Gastroesophageal sphincter (tissue), 4 donors: Measurements from ENCODE around the gene PPFIA1. TPM values are rescaled to one million over a fixed set of nuclear protein-coding genes. Genes with fewer than 3 reads are reported as not detected.

Experiments
- ATAC-seq: fragments of 150-250 bp; one replicate; pipeline ENCODE4 v1.9.1; 2016; ENCODE audit warnings: mild to moderate bottlenecking, moderate library complexity
- H3K27ac ChIP-seq, 4 donors: fragments of 200-600 bp; sonication (generic) in 3 of 4; 1 replicate in 3 of 4; 2 replicates in 1 of 4; pipeline ENCODE4 v1.5.1; 2016 to 2019
- H3K27me3 ChIP-seq: fragments of 200-600 bp; sonication (generic); one replicate; pipeline ENCODE4 v1.5.1; 2019
- H3K36me3 ChIP-seq, 2 donors: fragments of 200-600 bp; sonication (generic); one replicate each; pipeline ENCODE4 v1.5.1; 2019; ENCODE audit warnings: control low read depth in 1 of 2
- H3K4me1 ChIP-seq, 3 donors: fragments of 200-600 bp; sonication (generic); 1 replicate in 2 of 3; 2 replicates in 1 of 3; pipeline ENCODE4 v1.5.1; 2016 to 2019; ENCODE audit warnings: control low read depth in 2 of 3
- H3K4me3 ChIP-seq, 2 donors: fragments of 200-600 bp; sonication (generic); one replicate each; pipeline ENCODE4 v1.5.1; 2019; ENCODE audit warnings: mild to moderate bottlenecking in 1 of 2, moderate library complexity in 1 of 2
- H3K9me3 ChIP-seq, 3 donors: fragments of 200-600 bp; sonication (generic); one replicate each; pipeline ENCODE4 v1.5.1; 2017 to 2019; ENCODE audit warnings: control low read depth in 2 of 3
- EP300 ChIP-seq: sonication (generic); formaldehyde crosslinking; IDR thresholded peaks from one replicate; pipeline ENCODE4 v1.6.1; 2017; ENCODE audit warnings: antibody characterized with exemption, mild to moderate bottlenecking
- POLR2A ChIP-seq, 2 donors: fragments of 450-650 bp; IDR thresholded peaks; one replicate each; pipeline ENCODE4 v1.6.1; 2017; ENCODE audit warnings: antibody characterized with exemption in 2 of 2, mild to moderate bottlenecking in 2 of 2, moderate library complexity in 1 of 2
- POLR2AphosphoS5 ChIP-seq: sonication (generic); formaldehyde crosslinking; IDR thresholded peaks from one replicate; pipeline ENCODE4 v1.6.1; 2017; ENCODE audit warnings: antibody characterized with exemption
- WGBS, 2 donors: methylation state at CpG; one replicate each; pipeline ENCODE4 v1.1.5; 2018; ENCODE audit warnings: low coverage in 1 of 2; 5-methylcytosine and 5-hydroxymethylcytosine counted together
- total RNA-seq, 4 donors: library from RNA; depleted of rRNA; stranded (reverse); fragments of >200 nt; gene quantifications; one replicate each; pipeline ENCODE4 v1.1.0, GENCODE V29; 2016
- TF ChIP-seq, protein P1 (sequence below), 4 experiments: fragments of 200-600 bp in 2 of 4; fragments of 450-650 bp in 2 of 4; sonication (generic) in 1 of 4; IDR thresholded peaks; one replicate each; pipeline ENCODE4 v1.5.1; 2017 to 2019; ENCODE audit warnings: antibody characterized with exemption in 4 of 4, mild to moderate bottlenecking in 2 of 4, moderate library complexity in 2 of 4

PPFIA1 gene
- total RNA-seq, 4 donors from 2014 or later: 54.3 to 68.8 (median 61.5) TPM

GRCh38 chr11:70430671-70431574 lies 160.4 kb downstream of the PPFIA1 start:
- Histone ChIP-seq H3K4me3 (no peak overlapping the region), H3K36me3 (peaks cover 0 to 94% of the 10 kb centered on the region in 2 donors), H3K27ac (no peak overlapping the region), H3K27me3 (no peaks in the 10 kb centered on the region), H3K4me1 (no peaks in the 10 kb centered on the region), H3K9me3 (no peaks in the 10 kb centered on the region)
- TF ChIP-seq EP300 (no peak), POLR2AphosphoS5 (no peak), POLR2A (IDR thresholded peaks at IDR 0.05) (no peak)
- TF ChIP-seq, protein P1, sequence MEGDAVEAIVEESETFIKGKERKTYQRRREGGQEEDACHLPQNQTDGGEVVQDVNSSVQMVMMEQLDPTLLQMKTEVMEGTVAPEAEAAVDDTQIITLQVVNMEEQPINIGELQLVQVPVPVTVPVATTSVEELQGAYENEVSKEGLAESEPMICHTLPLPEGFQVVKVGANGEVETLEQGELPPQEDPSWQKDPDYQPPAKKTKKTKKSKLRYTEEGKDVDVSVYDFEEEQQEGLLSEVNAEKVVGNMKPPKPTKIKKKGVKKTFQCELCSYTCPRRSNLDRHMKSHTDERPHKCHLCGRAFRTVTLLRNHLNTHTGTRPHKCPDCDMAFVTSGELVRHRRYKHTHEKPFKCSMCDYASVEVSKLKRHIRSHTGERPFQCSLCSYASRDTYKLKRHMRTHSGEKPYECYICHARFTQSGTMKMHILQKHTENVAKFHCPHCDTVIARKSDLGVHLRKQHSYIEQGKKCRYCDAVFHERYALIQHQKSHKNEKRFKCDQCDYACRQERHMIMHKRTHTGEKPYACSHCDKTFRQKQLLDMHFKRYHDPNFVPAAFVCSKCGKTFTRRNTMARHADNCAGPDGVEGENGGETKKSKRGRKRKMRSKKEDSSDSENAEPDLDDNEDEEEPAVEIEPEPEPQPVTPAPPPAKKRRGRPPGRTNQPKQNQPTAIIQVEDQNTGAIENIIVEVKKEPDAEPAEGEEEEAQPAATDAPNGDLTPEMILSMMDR (IDR thresholded peaks at IDR 0.05): no peak
- 70 to 100% methylated on average over 1 to 2 of the region's 25 CpGs for WGBS, 2 donors
- ATAC-seq: no peak

DNA sequence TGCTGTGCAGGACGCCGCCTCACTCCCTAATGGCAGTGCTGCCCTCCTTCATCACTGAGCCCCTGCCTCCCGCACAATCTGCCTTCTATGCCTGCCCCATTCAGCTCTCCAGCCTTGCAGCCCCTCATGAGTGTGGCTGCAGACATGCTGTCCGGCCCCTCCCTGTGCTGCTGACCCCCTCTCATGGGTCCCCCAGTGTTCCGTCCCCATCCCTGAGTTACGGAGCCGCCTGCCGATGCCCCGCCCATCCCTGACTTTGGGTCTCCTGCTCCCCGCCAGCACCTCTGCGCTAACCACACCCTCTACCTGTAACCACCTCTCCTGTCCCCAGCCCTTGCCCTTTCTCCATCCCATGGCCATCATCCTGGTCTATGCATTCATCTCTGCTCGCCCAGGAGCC lies 161.1 kb downstream of the PPFIA1 start:
- WGBS, 2 donors: 91 to 96% methylated on average over 4 to 11 of the region's 12 CpGs
- Histone ChIP-seq H3K36me3 (peaks cover 0 to 94% of the 10 kb centered on the region in 2 donors), H3K27me3 (no peaks in the 10 kb centered on the region), H3K27ac (no peak overlapping the region), H3K9me3 (no peaks in the 10 kb centered on the region), H3K4me3 (no peak overlapping the region), H3K4me1 (no peaks in the 10 kb centered on the region)
- TF ChIP-seq, protein P1 (IDR thresholded peaks at IDR 0.05): no peak
- no peak for TF ChIP-seq POLR2AphosphoS5
- TF ChIP-seq POLR2A (IDR thresholded peaks at IDR 0.05): no peak
- TF ChIP-seq EP300: no peak
- ATAC-seq: no peak

GRCh38 chr11:70432065-70432464 lies 161.6 kb downstream of the PPFIA1 start:
- ATAC-seq: no peak
- Histone ChIP-seq H3K4me3 (no peak overlapping the region), H3K4me1 (no peaks in the 10 kb centered on the region), H3K36me3 (peaks cover 0 to 94% of the 10 kb centered on the region in 2 donors), H3K27me3 (no peaks in the 10 kb centered on the region), H3K27ac (no peak overlapping the region), H3K9me3 (no peaks in the 10 kb centered on the region)
- TF ChIP-seq, protein P1 (IDR thresholded peaks at IDR 0.05): no peak
- TF ChIP-seq POLR2AphosphoS5 (no peak), EP300 (no peak), POLR2A (IDR thresholded peaks at IDR 0.05) (no peak)
- WGBS, 2 donors: no CpG with 5 or more reads among the region's 16 CpGs

- WGBS, 2 donors: 82 to 94% methylated on average over 4 to 6 of the region's 15 CpGs
- TF ChIP-seq EP300: no peak
- TF ChIP-seq, protein P1 (IDR thresholded peaks at IDR 0.05): no peak
- no peak for TF ChIP-seq POLR2A (IDR thresholded peaks at IDR 0.05)
- no peak for TF ChIP-seq POLR2AphosphoS5
- Histone ChIP-seq H3K4me3 (no peak overlapping the region), H3K36me3 (peaks cover 0 to 94% of the 10 kb centered on the region in 2 donors), H3K9me3 (no peaks in the 10 kb centered on the region), H3K27me3 (no peaks in the 10 kb centered on the region), H3K4me1 (no peaks in the 10 kb centered on the region), H3K27ac (no peak overlapping the region)
- ATAC-seq: no peak
These were observed 162.1 kb downstream of the PPFIA1 start for GRCh38 chr11:70432580-70432979.

- TF ChIP-seq EP300 (no peak), POLR2AphosphoS5 (no peak), POLR2A (IDR thresholded peaks at IDR 0.05) (no peak)
- Histone ChIP-seq H3K36me3 (peaks cover 0 to 96% of the 10 kb centered on the region in 2 donors), H3K4me3 (no peak overlapping the region), H3K9me3 (no peaks in the 10 kb centered on the region), H3K27ac (no peak overlapping the region), H3K4me1 (no peaks in the 10 kb centered on the region), H3K27me3 (no peaks in the 10 kb centered on the region)
- WGBS, 2 donors: no CpG with 5 or more reads among the region's 20 CpGs
- ATAC-seq: no peak
These were observed 162.5 kb downstream of the PPFIA1 start for GRCh38 chr11:70433038-70433437.
